Mammary epithelial cell (primary cell): ENCODE measurements around the gene GLO1.

Experiments used
- CTCF ChIP-seq, 2 donors: IDR thresholded peaks in 1 of 2; conservative IDR thresholded peaks in 1 of 2; 2 replicates each; pipeline ENCODE4 v1.5.1; 2011 to 2012; ENCODE audit warnings: inconsistent platforms in 2 of 2, low read length in 2 of 2, mild to moderate bottlenecking in 2 of 2, control low read depth in 1 of 2, low read depth in 1 of 2; ENCODE audit not compliant: insufficient read depth in 1 of 2; ENCODE audit errors: extremely low read depth in 1 of 2
- EZH2 ChIP-seq: IDR thresholded peaks from 2 replicates; pipeline ENCODE4 v1.6.1; 2012; ENCODE audit warnings: low read length, inconsistent platforms, borderline replicate concordance

- no peak for TF ChIP-seq CTCF (conservative IDR thresholded peaks at IDR 0.05 in 1 of 2, IDR thresholded peaks at IDR 0.05 in 1 of 2; ENCODE audit: extremely low read depth in 1 of 2, insufficient read depth in 1 of 2, low read depth in 1 of 2, low read length in 2 of 2)
- no peak for TF ChIP-seq EZH2
Observed at GRCh38 chr6:38736951-38737350, 34.0 kb upstream of the GLO1 start.
